OCI-LY7 (cell line): ENCODE results near the gene LSR. TPM values are rescaled to one million over a fixed set of nuclear protein-coding genes. Genes with fewer than 3 reads are reported as not detected.

Experiments
- BruUV-seq: library from RNA; stranded (reverse); fragments of 400-500 nt; replicated peaks from 2 replicates; lab custom pipeline; 2021; lab: Mats Ljungman, UMichigan
- CTCF ChIA-PET: fragments of 300-600 bp; sonication (Branson Sonifier 250); formaldehyde crosslinking; loops from one replicate; lab custom pipeline; 2022; ENCODE audit warnings: antibody characterized with exemption; ENCODE audit not compliant: unreplicated experiment; lab: Charles Lee
- POLR2A ChIA-PET: fragments of 300-600 bp; sonication (Branson Sonifier 250); formaldehyde crosslinking; loops from one replicate; lab custom pipeline; 2022; ENCODE audit warnings: antibody characterized with exemption; lab: Charles Lee
- DNase-seq: peaks from one replicate; pipeline ENCODE4 v3.0.0-alpha.2; 2015; ENCODE audit warnings: low spot score
- H2AFZ ChIP-seq: fragments of 200-600 bp; sonication (generic), shearing (Covaris generic); 2 replicates; pipeline ENCODE4 v1.6.1; 2014; ENCODE audit warnings: mild to moderate bottlenecking, antibody characterized with exemption, low read length, moderate library complexity
- H3K27ac ChIP-seq: fragments of 200-600 bp; sonication (generic); 2 replicates; pipeline ENCODE4 v1.5.1; 2014; ENCODE audit warnings: mixed run types, low read depth, mild to moderate bottlenecking, moderate library complexity, low read length, inconsistent platforms; ENCODE audit not compliant: poor library complexity, severe bottlenecking
- H3K36me3 ChIP-seq: fragments of 200-600 bp; sonication (generic); 2 replicates; pipeline ENCODE4 v1.6.1; 2014; ENCODE audit warnings: mild to moderate bottlenecking, antibody characterized with exemption, low read length, moderate library complexity, mixed read lengths; ENCODE audit not compliant: insufficient read depth
- H3K4me1 ChIP-seq: fragments of 200-600 bp; sonication (generic); 2 replicates; pipeline ENCODE4 v1.5.1; 2014; ENCODE audit warnings: mild to moderate bottlenecking, low read length; ENCODE audit not compliant: insufficient read depth, poor library complexity, severe bottlenecking
- H3K4me2 ChIP-seq: fragments of 200-600 bp; sonication (generic); 2 replicates; pipeline ENCODE4 v1.6.1; 2014; ENCODE audit warnings: mild to moderate bottlenecking, low read length
- H3K4me3 ChIP-seq: fragments of 200-600 bp; sonication (generic); 2 replicates; pipeline ENCODE4 v1.5.1; 2014; ENCODE audit warnings: mild to moderate bottlenecking, low read depth, low read length; ENCODE audit not compliant: poor library complexity, severe bottlenecking
- H3K79me2 ChIP-seq: fragments of 200-600 bp; sonication (generic); 2 replicates; pipeline ENCODE4 v1.6.1; 2016; ENCODE audit warnings: low read depth, mild to moderate bottlenecking, low read length, moderate library complexity, mixed read lengths; ENCODE audit not compliant: insufficient read depth
- H3K9me2 ChIP-seq: fragments of 200-600 bp; sonication (generic); 2 replicates; pipeline ENCODE4 v1.6.1; 2016; ENCODE audit warnings: mild to moderate bottlenecking, low read length, mixed read lengths; ENCODE audit not compliant: insufficient read depth
- H3K9me3 ChIP-seq: fragments of 200-600 bp; sonication (generic); 2 replicates; pipeline ENCODE4 v1.6.1; 2014; ENCODE audit warnings: mild to moderate bottlenecking, mixed run types, low read length, mixed read lengths
- H4K20me1 ChIP-seq: fragments of 200-600 bp; sonication (generic); 2 replicates; pipeline ENCODE4 v1.6.1; 2014; ENCODE audit warnings: mild to moderate bottlenecking, antibody characterized with exemption, low read length, moderate library complexity, mixed read lengths; ENCODE audit not compliant: insufficient read depth
- EZH2phosphoT487 ChIP-seq: fragments of 200-600 bp; sonication (generic); IDR thresholded peaks from 2 replicates; pipeline ENCODE4 v1.6.1; 2018; ENCODE audit warnings: low read depth, borderline replicate concordance, mild to moderate bottlenecking, mixed run types, antibody characterized with exemption, low read length, moderate library complexity, mixed read lengths
- intact Hi-C: fragments of 100-400 bp; cut with micrococcal nuclease; formaldehyde crosslinking; loops from one replicate; pipeline ENCODE4 v1.10.0; 2022; ENCODE audit not compliant: unreplicated experiment
- total RNA-seq, 2 experiments: library from RNA; depleted of rRNA in 1 of 2; stranded (reverse); fragments of >200 nt in 1 of 2; shearing (Covaris generic) in 1 of 2; gene quantifications; 2 replicates each; pipeline ENCODE4 v1.2.3, GENCODE V29; 2014 to 2022
- TF ChIP-seq, protein P1 (sequence below): fragments of 200-600 bp; sonication (generic); conservative IDR thresholded peaks from 2 replicates; pipeline ENCODE4 v1.5.1; 2014; ENCODE audit warnings: mild to moderate bottlenecking, antibody characterized with exemption, low read length, moderate library complexity, mixed read lengths

The LSR gene
- total RNA-seq, 2 experiments from 2014 or later, result 15.0 to 33.6 TPM

GRCh38 chr19:35306473-35307246 is 57.9 kb downstream of the LSR start:
- peak; percentile 75 for DNase-seq
- H3K4me2 ChIP-seq, result peak overlapping the region; percentile 39
- BruUV-seq, result no TSS peak
- peak overlapping the region; percentile 26 for H3K27ac ChIP-seq
- intact Hi-C loops, result loop anchor here (1.0 to 2.0 kb wide), 2 partner anchors 24 to 42 kb away; no protein-coding TSS in a partner anchor
- H3K9me3 ChIP-seq, result no peaks in the 10 kb centered on the region
- no peaks in the 10 kb centered on the region for H3K79me2 ChIP-seq
- TF ChIP-seq, protein P1, sequence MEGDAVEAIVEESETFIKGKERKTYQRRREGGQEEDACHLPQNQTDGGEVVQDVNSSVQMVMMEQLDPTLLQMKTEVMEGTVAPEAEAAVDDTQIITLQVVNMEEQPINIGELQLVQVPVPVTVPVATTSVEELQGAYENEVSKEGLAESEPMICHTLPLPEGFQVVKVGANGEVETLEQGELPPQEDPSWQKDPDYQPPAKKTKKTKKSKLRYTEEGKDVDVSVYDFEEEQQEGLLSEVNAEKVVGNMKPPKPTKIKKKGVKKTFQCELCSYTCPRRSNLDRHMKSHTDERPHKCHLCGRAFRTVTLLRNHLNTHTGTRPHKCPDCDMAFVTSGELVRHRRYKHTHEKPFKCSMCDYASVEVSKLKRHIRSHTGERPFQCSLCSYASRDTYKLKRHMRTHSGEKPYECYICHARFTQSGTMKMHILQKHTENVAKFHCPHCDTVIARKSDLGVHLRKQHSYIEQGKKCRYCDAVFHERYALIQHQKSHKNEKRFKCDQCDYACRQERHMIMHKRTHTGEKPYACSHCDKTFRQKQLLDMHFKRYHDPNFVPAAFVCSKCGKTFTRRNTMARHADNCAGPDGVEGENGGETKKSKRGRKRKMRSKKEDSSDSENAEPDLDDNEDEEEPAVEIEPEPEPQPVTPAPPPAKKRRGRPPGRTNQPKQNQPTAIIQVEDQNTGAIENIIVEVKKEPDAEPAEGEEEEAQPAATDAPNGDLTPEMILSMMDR, result peak; percentile 85
- TF ChIP-seq EZH2phosphoT487, result no peak
- no peak overlapping the region for H3K4me3 ChIP-seq
- H2AFZ ChIP-seq, result peak overlapping the region; percentile 5; the same call in 1 of the 2 replicates
- no peaks in the 10 kb centered on the region for H3K36me3 ChIP-seq
- no peaks in the 10 kb centered on the region for H3K9me2 ChIP-seq
- peaks cover 72% of the 10 kb centered on the region for H3K4me1 ChIP-seq
- H4K20me1 ChIP-seq, result no peaks in the 10 kb centered on the region
- ChIA-PET POLR2A (interaction anchor here (0.6 to 1.0 kb wide), 2 partner anchors 10 to 165 kb away, joined by 3 to 5 read pairs; no protein-coding TSS in a partner anchor), CTCF (no interaction called here)

GRCh38 chr19:35307931-35308330 is 59.1 kb downstream of the LSR start:
- Histone ChIP-seq H4K20me1 (no peaks in the 10 kb centered on the region), H3K4me1 (peaks cover 78% of the 10 kb centered on the region), H3K36me3 (no peaks in the 10 kb centered on the region), H3K9me2 (no peaks in the 10 kb centered on the region), H3K9me3 (no peaks in the 10 kb centered on the region), H3K4me3 (no peak overlapping the region), H3K4me2 (peak overlapping the region; percentile 11; the same call in 1 of the 2 replicates), H3K27ac (peak overlapping the region; percentile 26), H2AFZ (peak overlapping the region; percentile 31; the same call in 1 of the 2 replicates), H3K79me2 (no peaks in the 10 kb centered on the region)
- no TSS peak for BruUV-seq
- ChIA-PET CTCF (no interaction called here), POLR2A (interaction anchor here (1.0 to 1.4 kb wide), 3 partner anchors 9 to 25 kb away, joined by 3 to 5 read pairs (median 4); no protein-coding TSS in a partner anchor)
- TF ChIP-seq, protein P1, result no peak
- no peak for TF ChIP-seq EZH2phosphoT487
- no peak for DNase-seq
- intact Hi-C loops, result loop anchor here (2.0 kb wide), 1 partner anchor 41 kb away; no protein-coding TSS in a partner anchor
